Lower lobe of right lung (tissue), 2 donors: ENCODE data around the gene LAMC1. TPM values are rescaled to one million over a fixed set of nuclear protein-coding genes. Genes with fewer than 3 reads are reported as not detected.

ENCODE experiments used
- ATAC-seq, 2 donors: fragments of 200-7000 bp; cut with Tn5 transposase; one replicate each; pipeline ENCODE4 v1.9.1; 2020 to 2022; ENCODE audit warnings: mild to moderate bottlenecking in 2 of 2, moderate library complexity in 2 of 2
- DNase-seq: peaks from one replicate; pipeline ENCODE4 v3.0.0-alpha.2; 2020
- H3K27ac ChIP-seq: fragments of 200-600 bp; one replicate; pipeline ENCODE4 v1.8.0; 2022
- H3K27me3 ChIP-seq: fragments of 200-600 bp; one replicate; pipeline ENCODE4 v1.8.0; 2022; ENCODE audit warnings: low read depth
- H3K36me3 ChIP-seq: fragments of 200-600 bp; one replicate; pipeline ENCODE4 v1.8.0; 2022; ENCODE audit warnings: mild to moderate bottlenecking
- H3K4me1 ChIP-seq: fragments of 200-600 bp; one replicate; pipeline ENCODE4 v1.8.0; 2022
- H3K4me3 ChIP-seq: fragments of 200-600 bp; one replicate; pipeline ENCODE4 v1.8.0; 2022; ENCODE audit warnings: mild to moderate bottlenecking
- H3K9me3 ChIP-seq: fragments of 200-600 bp; one replicate; pipeline ENCODE4 v1.8.0; 2022
- intact Hi-C: fragments of 100-400 bp; cut with DNase I; formaldehyde crosslinking; loops from one replicate; pipeline ENCODE4 v1.11.0; 2022
- total RNA-seq: library from RNA; stranded (reverse); fragmentation: NEBNext Ultra II Directional; extraction: Animal tissue kit (Norgen Biotek cat#: 25700); gene quantifications from one replicate; pipeline ENCODE4 v1.2.1, GENCODE V29; 2021
- TF ChIP-seq, protein P1 (sequence below): fragments of 200-600 bp; IDR thresholded peaks from one replicate; pipeline ENCODE4 v1.8.0; 2022; ENCODE audit warnings: antibody characterized with exemption, mild to moderate bottlenecking
- donor health status: DM: no; HTN: yes; CAD: no; lungs with severe emphysema.

The LAMC1 gene
- total RNA-seq, 1 donor from 2014 or later, result 96.9 TPM

DNA sequence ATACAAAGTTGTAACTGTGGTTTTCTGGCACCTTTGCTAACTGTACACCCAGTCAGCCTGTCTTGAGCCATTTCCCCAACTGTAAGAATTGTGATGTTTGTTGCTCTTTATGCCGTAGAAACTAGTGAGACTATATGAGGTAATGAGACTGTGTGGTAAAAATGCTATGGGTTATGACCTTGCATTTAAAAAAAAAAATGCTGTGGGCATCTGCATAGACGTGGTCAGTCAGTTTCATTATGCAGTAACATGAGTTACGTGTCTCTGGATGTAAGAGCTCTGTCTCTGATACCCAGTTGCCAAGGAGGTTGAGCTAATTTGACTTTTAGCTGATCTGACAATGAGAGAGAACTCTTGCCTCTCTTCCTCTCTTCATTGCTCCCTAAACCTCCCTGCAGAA, 82.2 kb downstream of the LAMC1 start:
- H3K36me3 ChIP-seq, result peaks cover 12% of the 10 kb centered on the region
- H3K27ac ChIP-seq, result no peak overlapping the region
- intact Hi-C loops, result no loop called here
- no peaks in the 10 kb centered on the region for H3K9me3 ChIP-seq
- H3K4me3 ChIP-seq, result no peak overlapping the region
- peaks cover 33% of the 10 kb centered on the region for H3K4me1 ChIP-seq
- TF ChIP-seq, protein P1, sequence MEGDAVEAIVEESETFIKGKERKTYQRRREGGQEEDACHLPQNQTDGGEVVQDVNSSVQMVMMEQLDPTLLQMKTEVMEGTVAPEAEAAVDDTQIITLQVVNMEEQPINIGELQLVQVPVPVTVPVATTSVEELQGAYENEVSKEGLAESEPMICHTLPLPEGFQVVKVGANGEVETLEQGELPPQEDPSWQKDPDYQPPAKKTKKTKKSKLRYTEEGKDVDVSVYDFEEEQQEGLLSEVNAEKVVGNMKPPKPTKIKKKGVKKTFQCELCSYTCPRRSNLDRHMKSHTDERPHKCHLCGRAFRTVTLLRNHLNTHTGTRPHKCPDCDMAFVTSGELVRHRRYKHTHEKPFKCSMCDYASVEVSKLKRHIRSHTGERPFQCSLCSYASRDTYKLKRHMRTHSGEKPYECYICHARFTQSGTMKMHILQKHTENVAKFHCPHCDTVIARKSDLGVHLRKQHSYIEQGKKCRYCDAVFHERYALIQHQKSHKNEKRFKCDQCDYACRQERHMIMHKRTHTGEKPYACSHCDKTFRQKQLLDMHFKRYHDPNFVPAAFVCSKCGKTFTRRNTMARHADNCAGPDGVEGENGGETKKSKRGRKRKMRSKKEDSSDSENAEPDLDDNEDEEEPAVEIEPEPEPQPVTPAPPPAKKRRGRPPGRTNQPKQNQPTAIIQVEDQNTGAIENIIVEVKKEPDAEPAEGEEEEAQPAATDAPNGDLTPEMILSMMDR, result no peak
- ATAC-seq (no peak), DNase-seq (no peak)
- H3K27me3 ChIP-seq, result no peaks in the 10 kb centered on the region

DNA sequence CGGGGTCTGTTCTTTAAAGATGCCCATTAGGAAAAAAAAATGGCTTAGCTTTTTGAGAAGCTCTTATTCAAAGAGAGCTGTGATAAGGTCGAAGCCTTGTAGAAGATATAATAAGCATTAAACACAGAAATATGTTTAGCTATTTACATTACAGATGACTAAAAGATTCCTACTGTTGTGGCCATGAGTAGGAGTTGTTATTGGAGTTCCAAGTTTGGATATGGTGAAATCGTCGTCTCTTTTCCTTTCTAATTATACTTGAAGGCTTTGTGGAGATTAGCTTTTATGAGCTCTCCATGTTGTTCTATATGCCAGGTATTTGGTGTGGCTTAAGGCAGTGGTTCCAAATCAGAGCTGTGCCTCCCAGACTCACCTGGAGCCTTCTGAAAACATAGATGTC, 82.9 kb downstream of the LAMC1 start:
- ATAC-seq (no peak), DNase-seq (no peak)
- H3K9me3 ChIP-seq, result no peaks in the 10 kb centered on the region
- H3K36me3 ChIP-seq, result peaks cover 17% of the 10 kb centered on the region
- peaks cover 33% of the 10 kb centered on the region for H3K4me1 ChIP-seq
- TF ChIP-seq, protein P1, result no peak
- no peak overlapping the region for H3K4me3 ChIP-seq
- intact Hi-C loops, result no loop called here
- H3K27me3 ChIP-seq, result no peaks in the 10 kb centered on the region
- no peak overlapping the region for H3K27ac ChIP-seq

DNA sequence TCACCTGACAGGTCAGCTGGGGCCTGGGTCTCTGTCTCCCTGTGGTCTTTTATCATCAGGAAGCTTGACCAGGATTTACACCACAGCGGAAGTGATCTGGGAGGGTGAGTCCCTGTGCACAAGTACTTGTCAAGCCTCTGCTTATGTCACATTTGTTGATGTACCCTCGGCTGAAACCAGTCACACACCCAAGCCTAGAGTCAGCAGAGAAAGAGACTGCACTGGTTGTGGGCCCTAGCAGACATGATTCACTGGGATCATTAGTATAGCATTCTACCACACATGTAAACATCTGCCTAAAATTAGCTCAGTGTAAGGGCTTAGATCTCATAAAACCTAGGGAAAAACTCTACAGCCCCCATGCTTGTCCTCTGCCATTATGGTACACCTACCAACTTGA, 83.5 kb downstream of the LAMC1 start:
- no peaks in the 10 kb centered on the region for H3K9me3 ChIP-seq
- intact Hi-C loops, result no loop called here
- TF ChIP-seq, protein P1, result no peak
- H3K4me3 ChIP-seq, result no peak overlapping the region
- no peak overlapping the region for H3K27ac ChIP-seq
- peaks cover 17% of the 10 kb centered on the region for H3K36me3 ChIP-seq
- DNase-seq (no peak), ATAC-seq (peak in 1 of 2 donors; percentile 13)
- no peaks in the 10 kb centered on the region for H3K27me3 ChIP-seq
- peaks cover 29% of the 10 kb centered on the region for H3K4me1 ChIP-seq

DNA sequence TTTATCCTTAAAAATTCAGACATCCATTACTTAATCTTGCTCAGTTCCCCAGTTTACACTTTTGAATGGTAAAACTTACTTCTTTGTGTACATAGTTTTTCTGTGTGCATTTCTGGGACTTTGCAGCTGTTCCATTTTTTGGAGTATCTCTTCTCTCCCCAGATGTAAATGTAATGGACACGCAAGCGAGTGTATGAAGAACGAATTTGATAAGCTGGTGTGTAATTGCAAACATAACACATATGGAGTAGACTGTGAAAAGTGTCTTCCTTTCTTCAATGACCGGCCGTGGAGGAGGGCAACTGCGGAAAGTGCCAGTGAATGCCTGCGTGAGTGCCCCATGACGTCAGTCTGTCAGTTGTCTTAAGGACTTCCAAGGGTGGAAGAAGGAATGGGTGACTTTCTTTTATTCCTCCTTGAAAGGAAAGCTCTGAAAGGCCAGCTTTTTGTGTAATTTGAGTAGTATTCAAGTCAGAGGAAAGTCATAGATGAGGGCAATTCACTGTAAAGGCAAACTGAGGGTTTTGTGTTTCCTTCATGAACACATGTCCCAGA, 87.2 kb downstream of the LAMC1 start:
- H3K4me1 ChIP-seq, result peaks cover 3% of the 10 kb centered on the region
- ATAC-seq (peak; percentile 25 to 83), DNase-seq (peak; percentile 62)
- TF ChIP-seq, protein P1, result no peak
- H3K27ac ChIP-seq, result no peak overlapping the region
- intact Hi-C loops, result no loop called here
- H3K27me3 ChIP-seq, result no peaks in the 10 kb centered on the region
- no peaks in the 10 kb centered on the region for H3K9me3 ChIP-seq
- no peak overlapping the region for H3K4me3 ChIP-seq
- H3K36me3 ChIP-seq, result peaks cover 23% of the 10 kb centered on the region

DNA sequence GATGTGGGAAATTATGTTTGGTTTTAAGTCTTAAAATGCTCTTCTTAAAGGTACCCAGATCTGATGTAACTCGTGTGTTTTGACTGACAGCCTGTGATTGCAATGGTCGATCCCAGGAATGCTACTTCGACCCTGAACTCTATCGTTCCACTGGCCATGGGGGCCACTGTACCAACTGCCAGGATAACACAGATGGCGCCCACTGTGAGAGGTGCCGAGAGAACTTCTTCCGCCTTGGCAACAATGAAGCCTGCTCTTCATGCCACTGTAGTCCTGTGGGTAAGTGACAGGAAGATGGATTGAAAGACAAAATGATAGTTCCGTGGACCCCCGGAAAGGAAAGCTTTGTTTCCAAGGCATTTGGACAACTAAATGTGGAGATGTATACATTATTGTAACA, 91.2 kb downstream of the LAMC1 start:
- ATAC-seq (no peak), DNase-seq (no peak)
- H3K36me3 ChIP-seq, result peaks cover 56% of the 10 kb centered on the region
- H3K27me3 ChIP-seq, result no peaks in the 10 kb centered on the region
- intact Hi-C loops, result no loop called here
- TF ChIP-seq, protein P1, result no peak
- no peak overlapping the region for H3K27ac ChIP-seq
- H3K4me3 ChIP-seq, result no peak overlapping the region
- no peaks in the 10 kb centered on the region for H3K4me1 ChIP-seq
- H3K9me3 ChIP-seq, result no peaks in the 10 kb centered on the region

DNA sequence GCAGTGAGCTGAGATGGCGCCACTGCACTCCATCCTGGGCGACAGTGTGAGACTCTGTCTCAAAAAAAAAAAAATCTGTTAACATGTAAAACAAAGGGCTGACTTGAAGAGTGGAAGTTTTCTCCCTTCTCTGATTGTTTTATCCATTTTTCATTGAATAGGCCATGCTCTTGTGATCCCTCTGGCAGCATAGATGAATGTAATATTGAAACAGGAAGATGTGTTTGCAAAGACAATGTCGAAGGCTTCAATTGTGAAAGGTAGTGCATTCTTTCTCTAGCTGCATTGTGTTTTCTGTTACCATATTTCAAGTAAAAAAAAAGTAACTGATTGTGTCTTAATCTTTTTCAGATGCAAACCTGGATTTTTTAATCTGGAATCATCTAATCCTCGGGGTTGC, 93.2 kb downstream of the LAMC1 start:
- Histone ChIP-seq H3K27me3 (no peaks in the 10 kb centered on the region), H3K4me3 (no peak overlapping the region), H3K36me3 (peaks cover 71% of the 10 kb centered on the region), H3K4me1 (no peaks in the 10 kb centered on the region), H3K9me3 (no peaks in the 10 kb centered on the region), H3K27ac (no peak overlapping the region)
- TF ChIP-seq, protein P1, result no peak
- DNase-seq (no peak), ATAC-seq (no peak)
- intact Hi-C loops, result no loop called here
